ENCODE measurements around the gene ILF2. TPM values are rescaled to one million over a fixed set of nuclear protein-coding genes. Genes with fewer than 3 reads are reported as not detected.
A peak's percentile ranks its signal among the peaks of the same experiment; 100 is the strongest.

Gene ILF2
- total and polyA plus RNA-seq, 2 experiments from 2014 or later = 200 to 276 TPM

DNA sequence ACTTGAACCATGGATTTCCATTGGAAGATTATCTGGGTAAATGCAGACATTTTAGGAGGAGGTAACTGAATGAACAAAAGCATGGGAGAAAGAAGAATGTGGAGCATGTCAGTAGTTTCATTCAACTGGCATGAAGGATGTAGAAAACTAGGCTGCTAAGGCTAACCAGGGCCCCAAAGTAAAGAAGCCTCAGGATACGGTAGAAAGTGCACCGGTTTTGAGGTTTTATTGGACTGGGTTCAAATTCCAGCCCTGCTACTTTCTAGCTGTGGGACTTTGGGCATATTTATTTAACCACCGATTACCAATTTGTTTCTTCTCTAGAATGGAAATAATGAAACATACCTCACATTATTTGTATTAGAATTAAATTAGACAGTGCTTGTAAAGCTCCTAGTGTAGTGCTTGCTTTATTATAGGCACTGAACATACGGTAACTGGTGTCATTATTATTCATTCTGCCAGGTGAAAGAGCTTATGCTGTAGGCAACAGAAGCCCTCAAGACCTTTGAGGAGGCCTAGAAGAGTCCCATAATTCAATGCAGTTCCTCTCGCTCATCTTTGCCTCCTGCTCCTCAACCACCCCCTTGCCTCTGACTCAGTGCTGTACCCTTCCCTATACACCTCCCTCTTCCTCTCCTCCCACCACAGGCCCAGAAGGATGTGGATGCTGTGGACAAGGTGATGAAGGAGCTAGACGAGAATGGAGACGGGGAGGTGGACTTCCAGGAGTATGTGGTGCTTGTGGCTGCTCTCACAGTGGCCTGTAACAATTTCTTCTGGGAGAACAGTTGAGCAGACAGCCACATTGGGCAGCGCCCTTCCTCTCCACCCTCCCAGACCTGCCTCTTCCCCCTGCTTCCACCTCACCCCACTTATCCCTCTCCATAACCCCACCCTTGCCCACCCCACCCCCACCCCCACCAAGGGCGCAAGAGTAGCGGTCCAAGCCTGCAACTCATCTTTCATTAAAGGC, 39.5 kb downstream of the ILF2 start:
- Histone ChIP-seq H3K27me3 (no peaks in the 10 kb centered on the region), H3K4me1 (ENCODE audit: low read depth) (peaks cover 34% of the 10 kb centered on the region), H3K27ac (no peak overlapping the region), H3K4me3 (no peak overlapping the region), H3K36me3 (peaks cover 3% of the 10 kb centered on the region), H3K9me3 (ENCODE audit: low read depth) (no peaks in the 10 kb centered on the region)
- no peak for DNase-seq (ENCODE audit: low read depth in 1 of 2, low spot score in 1 of 2)
- no peak for TF ChIP-seq CTCF (IDR thresholded peaks at IDR 0.05; ENCODE audit: low read depth, low read length)

DNA sequence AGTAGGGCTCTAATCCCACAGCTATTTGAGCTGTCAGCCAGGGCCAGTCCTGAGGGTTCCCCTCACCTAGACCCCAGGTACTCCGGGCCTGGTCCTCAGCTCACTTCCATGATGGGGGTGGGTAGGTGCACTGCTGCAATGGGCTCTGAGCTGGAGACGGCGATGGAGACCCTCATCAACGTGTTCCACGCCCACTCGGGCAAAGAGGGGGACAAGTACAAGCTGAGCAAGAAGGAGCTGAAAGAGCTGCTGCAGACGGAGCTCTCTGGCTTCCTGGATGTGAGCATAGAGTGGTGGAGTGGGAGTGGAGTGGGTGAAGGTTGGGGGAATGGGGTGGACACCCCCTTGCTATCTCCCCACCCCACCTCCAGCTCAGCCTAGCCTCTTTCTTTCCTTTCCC, 40.4 kb downstream of the ILF2 start:
- Histone ChIP-seq H3K4me3 (no peak overlapping the region), H3K27ac (peak overlapping the region; percentile 61), H3K27me3 (no peaks in the 10 kb centered on the region), H3K4me1 (ENCODE audit: low read depth) (peaks cover 26% of the 10 kb centered on the region), H3K9me3 (ENCODE audit: low read depth) (no peaks in the 10 kb centered on the region), H3K36me3 (no peaks in the 10 kb centered on the region)
- no peak for DNase-seq (ENCODE audit: low read depth in 1 of 2, low spot score in 1 of 2)
- no peak for TF ChIP-seq CTCF (IDR thresholded peaks at IDR 0.05; ENCODE audit: low read depth, low read length)

GRCh38 chr1:153629971-153630370, 40.8 kb downstream of the ILF2 start:
- Histone ChIP-seq H3K4me1 (ENCODE audit: low read depth) (peaks cover 22% of the 10 kb centered on the region), H3K36me3 (no peaks in the 10 kb centered on the region), H3K27ac (peak overlapping the region; percentile 61), H3K9me3 (ENCODE audit: low read depth) (no peaks in the 10 kb centered on the region), H3K27me3 (no peaks in the 10 kb centered on the region), H3K4me3 (no peak overlapping the region)
- no peak for DNase-seq (ENCODE audit: low read depth in 1 of 2, low spot score in 1 of 2)
- TF ChIP-seq CTCF (IDR thresholded peaks at IDR 0.05; ENCODE audit: low read depth, low read length) = no peak

GRCh38 chr1:153629343-153629665, 41.5 kb downstream of the ILF2 start:
- DNase-seq (ENCODE audit: low read depth in 1 of 2, low spot score in 1 of 2) = no peak
- TF ChIP-seq CTCF (IDR thresholded peaks at IDR 0.05; ENCODE audit: low read depth, low read length) = no peak
- Histone ChIP-seq H3K4me1 (ENCODE audit: low read depth) (peaks cover 19% of the 10 kb centered on the region), H3K27ac (peak overlapping the region; percentile 61), H3K4me3 (no peak overlapping the region), H3K9me3 (ENCODE audit: low read depth) (no peaks in the 10 kb centered on the region), H3K27me3 (no peaks in the 10 kb centered on the region), H3K36me3 (no peaks in the 10 kb centered on the region)

GRCh38 chr1:153628638-153629342, 42.0 kb downstream of the ILF2 start:
- TF ChIP-seq CTCF (IDR thresholded peaks at IDR 0.05; ENCODE audit: low read depth, low read length) = no peak
- H3K36me3 ChIP-seq = no peaks in the 10 kb centered on the region
- DNase-seq (ENCODE audit: low read depth in 1 of 2, low spot score in 1 of 2) = no peak
- H3K9me3 ChIP-seq (ENCODE audit: low read depth) = no peaks in the 10 kb centered on the region
- no peak overlapping the region for H3K27ac ChIP-seq
- no peak overlapping the region for H3K4me3 ChIP-seq
- H3K4me1 ChIP-seq (ENCODE audit: low read depth) = peaks cover 19% of the 10 kb centered on the region
- H3K27me3 ChIP-seq = no peaks in the 10 kb centered on the region
